ENCODE results near the gene RNGTT. TPM values are rescaled to one million over a fixed set of nuclear protein-coding genes. Genes with fewer than 3 reads are reported as not detected.

Gene RNGTT
- total RNA-seq: 10 to 100 TPM; 17.6 to 18.4 TPM

GRCh38 chr6:88963139-88964090 lies at the start of gene RNGTT:
Gene RNGTT (minus strand): TSS chr6:88963618. CDS start chr6:88963409, 209 bp downstream.

Other genes with a start within 250 kb of the RNGTT start
- 100 to 1,000 TPM; 274 to 279 TPM for gene PNRC1, start 117.1 kb upstream of the RNGTT start, total RNA-seq
- gene SRSF12, start 154.5 kb upstream of the RNGTT start, total RNA-seq: not detected
- 10 to 100 TPM; 14.5 to 14.7 TPM for gene PM20D2, start 182.4 kb upstream of the RNGTT start, total RNA-seq